HL-60 (cell line): Measurements from ENCODE around the gene FAM107B.

Experiments used
- DNase-seq, 2 experiments: peaks; one replicate each; pipeline ENCODE4 v3.0.0-alpha.2; 2010 to 2020; ENCODE audit warnings: low read depth in 1 of 2, low spot score in 1 of 2
- H3K27ac ChIP-seq: fragments of 250-450 bp; sonication (Bioruptor Pico); replicated peaks from 2 replicates; pipeline ENCODE4 v1.5.1; 2020; ENCODE audit warnings: mild to moderate bottlenecking, moderate library complexity
- H3K27me3 ChIP-seq: fragments of 250-450 bp; sonication (Bioruptor Pico); 2 replicates; pipeline ENCODE4 v1.5.1; 2021; ENCODE audit warnings: mild to moderate bottlenecking, moderate library complexity; ENCODE audit not compliant: insufficient read depth, poor library complexity, severe bottlenecking
- H3K4me3 ChIP-seq: replicated peaks from 2 replicates; pipeline ENCODE4 v1.5.1; 2011; ENCODE audit warnings: mild to moderate bottlenecking, control low read depth, low read length; ENCODE audit not compliant: insufficient read depth
- CTCF ChIP-seq: IDR thresholded peaks from one replicate; pipeline ENCODE4 v1.5.1; 2011; ENCODE audit warnings: low read length, control low read depth, inconsistent platforms; ENCODE audit not compliant: insufficient read depth
- GABPA ChIP-seq: IDR thresholded peaks from 2 replicates; pipeline ENCODE4 v1.6.1; 2012; ENCODE audit warnings: low read depth
- POLR2AphosphoS5 ChIP-seq: IDR thresholded peaks from 2 replicates; pipeline ENCODE4 v1.6.1; 2012; ENCODE audit warnings: low read depth
- REST ChIP-seq: IDR thresholded peaks from 2 replicates; pipeline ENCODE4 v1.6.1; 2012; ENCODE audit warnings: low read depth; ENCODE audit not compliant: insufficient replicate concordance
- SPI1 ChIP-seq: IDR thresholded peaks from 2 replicates; pipeline ENCODE4 v1.6.1; 2012; ENCODE audit warnings: low read depth, mild to moderate bottlenecking, borderline replicate concordance

Gene FAM107B

GRCh38 chr10:14555807-14556206, 218.9 kb downstream of the FAM107B start:
- Histone ChIP-seq H3K27me3 (no peaks in the 10 kb centered on the region), H3K4me3 (no peak overlapping the region), H3K27ac (peak overlapping the region; percentile 71)
- no peak for DNase-seq
- TF ChIP-seq SPI1 (no peak), POLR2AphosphoS5 (no peak), GABPA (no peak), CTCF (no peak), REST (no peak)

GRCh38 chr10:14554491-14555205, 220.0 kb downstream of the FAM107B start:
- Histone ChIP-seq H3K27me3 (no peaks in the 10 kb centered on the region), H3K4me3 (no peak overlapping the region), H3K27ac (peak overlapping the region; percentile 71)
- peak; percentile 35 to 39 for DNase-seq
- TF ChIP-seq POLR2AphosphoS5 = no peak
- TF ChIP-seq GABPA = no peak
- TF ChIP-seq SPI1 = peak; percentile 43
- no peak for TF ChIP-seq CTCF
- TF ChIP-seq REST = no peak

- no peak for DNase-seq
- Histone ChIP-seq H3K27ac (peak overlapping the region; percentile 71), H3K27me3 (no peaks in the 10 kb centered on the region), H3K4me3 (no peak overlapping the region)
- TF ChIP-seq SPI1 = no peak
- TF ChIP-seq CTCF = no peak
- TF ChIP-seq POLR2AphosphoS5 = no peak
- no peak for TF ChIP-seq REST
- TF ChIP-seq GABPA = no peak
Observed at GRCh38 chr10:14554091-14554490, 220.6 kb downstream of the FAM107B start.
